ENCODE results near the gene RFFL.

- no peak for TF ChIP-seq CTCF (conservative IDR thresholded peaks at IDR 0.05 in 1 of 2, IDR thresholded peaks at IDR 0.05 in 1 of 2; ENCODE audit: extremely low read depth in 1 of 2, insufficient read depth in 1 of 2, low read depth in 1 of 2, low read length in 2 of 2)
- no peak for TF ChIP-seq EZH2 (IDR thresholded peaks at IDR 0.05; ENCODE audit: borderline replicate concordance, low read length)
Observed at GRCh38 chr17:35046740-35047283, 16.7 kb downstream of the RFFL start.
